HepG2 (cell line): ENCODE measurements around the gene ZNF134. TPM values are rescaled to one million over a fixed set of nuclear protein-coding genes. Genes with fewer than 3 reads are reported as not detected.

ENCODE experiments used
- ATAC-seq: fragments of 200-7000 bp; cut with Tn5 transposase; 3 replicates; pipeline ENCODE4 v1.9.1; 2020; ENCODE audit warnings: mild to moderate bottlenecking, moderate library complexity
- BruUV-seq: library from RNA; stranded (reverse); fragments of 400-500 nt; replicated peaks from 2 replicates; lab custom pipeline; 2021; lab: Mats Ljungman, UMichigan
- CTCF ChIA-PET: fragments of 300-600 bp; formaldehyde crosslinking; extraction: SDS; loops from one replicate; lab custom pipeline; 2021; ENCODE audit warnings: low total read pairs, inconsistent platforms, low intra/inter-chr PET ratio; lab: Yijun Ruan, JAX
- POLR2A ChIA-PET: fragments of 350-600 bp; sonication (Branson Sonifier 250); formaldehyde crosslinking; loops from one replicate; lab custom pipeline; 2020; ENCODE audit warnings: antibody characterized with exemption, inconsistent platforms; lab: Yijun Ruan, JAX
- DNase-seq: peaks from one replicate; pipeline ENCODE4 v3.0.0-alpha.2; 2015; ENCODE audit warnings: low spot score
- FAIRE-seq: peaks from 3 replicates; lab custom pipeline; 2011; peaks lifted over from hg19 to GRCh38; lab: Jason Lieb, UNC
- H2AFZ ChIP-seq: one replicate; pipeline ENCODE4 v1.6.1; 2011; ENCODE audit warnings: low read length, inconsistent platforms
- H3K27ac ChIP-seq: fragments of 300-600 bp; 3 replicates; pipeline ENCODE4 v1.8.0; 2011; ENCODE audit warnings: mixed run types, mild to moderate bottlenecking, mixed read lengths, low read length, inconsistent platforms; ENCODE audit not compliant: insufficient read depth; ENCODE audit errors: extremely low read length
- H3K27me3 ChIP-seq, 2 experiments: fragments of 200-600 bp in 1 of 2; 2 replicates in 1 of 2; 3 replicates in 1 of 2; pipeline versions ENCODE4 v1.6.0 to v1.8.0; 2011; ENCODE audit warnings: low read length in 2 of 2, mild to moderate bottlenecking in 2 of 2, moderate library complexity in 2 of 2, inconsistent platforms in 1 of 2; ENCODE audit not compliant: insufficient read depth in 2 of 2, control insufficient read depth in 1 of 2
- H3K36me3 ChIP-seq, 2 experiments: fragments of 200-600 bp in 1 of 2; replicated peaks in 1 of 2; 2 replicates in 1 of 2; 3 replicates in 1 of 2; pipeline versions ENCODE4 v1.5.1 to v1.8.0; 2011; ENCODE audit warnings: low read length in 2 of 2, inconsistent platforms in 1 of 2; ENCODE audit not compliant: insufficient read depth in 2 of 2, control insufficient read depth in 1 of 2
- H3K4me1 ChIP-seq: 2 replicates; pipeline ENCODE4 v1.5.1; 2012; ENCODE audit warnings: low read length, inconsistent platforms; ENCODE audit not compliant: insufficient read depth
- H3K4me2 ChIP-seq: 2 replicates; pipeline ENCODE4 v1.6.0; 2011; ENCODE audit warnings: low read depth, low read length, inconsistent platforms
- H3K4me3 ChIP-seq, 3 experiments: fragments of 200-600 bp in 1 of 3; sonication (generic), shearing (Covaris generic) in 1 of 3; replicated peaks in 1 of 3; 2 replicates each; pipeline ENCODE4 v1.5.1; 2011 to 2016; ENCODE audit warnings: low read length in 3 of 3, inconsistent platforms in 2 of 3, low read depth in 2 of 3, mild to moderate bottlenecking in 2 of 3, control low read depth in 1 of 3, mixed read lengths in 1 of 3; ENCODE audit not compliant: insufficient read depth in 1 of 3
- H3K79me2 ChIP-seq: one replicate; pipeline ENCODE4 v1.6.1; 2011; ENCODE audit warnings: low read length, inconsistent platforms; ENCODE audit not compliant: insufficient read depth
- H3K9ac ChIP-seq: 2 replicates; pipeline ENCODE4 v1.6.0; 2011; ENCODE audit warnings: mild to moderate bottlenecking, low read depth, low read length, inconsistent platforms; ENCODE audit not compliant: insufficient read depth
- H3K9me3 ChIP-seq: 2 replicates; pipeline ENCODE4 v1.5.1; 2012; ENCODE audit warnings: mild to moderate bottlenecking, low read length
- H4K20me1 ChIP-seq: 2 replicates; pipeline ENCODE4 v1.6.0; 2011; ENCODE audit warnings: inconsistent platforms, mild to moderate bottlenecking, low read length, moderate library complexity; ENCODE audit not compliant: insufficient read depth
- CREM ChIP-seq, 2 experiments: sonication (generic) in 1 of 2; formaldehyde crosslinking in 1 of 2; IDR thresholded peaks; 2 replicates each; pipeline versions ENCODE4 v1.4.0 to v1.6.1; 2016 to 2020; ENCODE audit warnings: antibody characterized with exemption in 1 of 2, mild to moderate bottlenecking in 1 of 2, missing genetic modification reagents in 1 of 2
- DMAP1 ChIP-seq: IDR thresholded peaks from 2 replicates; pipeline ENCODE4 v1.6.1; 2016
- FOXK1 ChIP-seq: sonication (generic); formaldehyde crosslinking; IDR thresholded peaks from 2 replicates; pipeline ENCODE4 v1.4.0; 2020; ENCODE audit warnings: low read depth, missing genetic modification reagents, borderline replicate concordance
- HIC2 ChIP-seq: sonication (generic); formaldehyde crosslinking; IDR thresholded peaks from 2 replicates; pipeline ENCODE4 v1.9.0; 2022; ENCODE audit warnings: low read depth, missing genetic modification reagents
- MEF2D ChIP-seq: sonication (generic); formaldehyde crosslinking; IDR thresholded peaks from 2 replicates; pipeline ENCODE4 v1.5.1; 2020; ENCODE audit warnings: mild to moderate bottlenecking, missing genetic modification reagents
- NFE2L1 ChIP-seq: sonication (generic); formaldehyde crosslinking; IDR thresholded peaks from 2 replicates; pipeline ENCODE4 v1.4.0; 2020; ENCODE audit warnings: missing genetic modification reagents, mild to moderate bottlenecking, borderline replicate concordance
- PHB2 ChIP-seq: fragments of 450-650 bp; IDR thresholded peaks from 2 replicates; pipeline ENCODE4 v1.6.1; 2018; ENCODE audit not compliant: partially characterized antibody
- PRDM10 ChIP-seq: sonication (generic); formaldehyde crosslinking; IDR thresholded peaks from 2 replicates; pipeline ENCODE4 v1.4.0; 2020; ENCODE audit warnings: low read depth, missing genetic modification reagents
- ZBTB3 ChIP-seq: sonication (generic); formaldehyde crosslinking; IDR thresholded peaks from 2 replicates; pipeline ENCODE4 v1.4.0; 2020; ENCODE audit warnings: low read depth, mild to moderate bottlenecking, moderate library complexity, missing genetic modification reagents, borderline replicate concordance
- ZNF564 ChIP-seq: sonication (generic); formaldehyde crosslinking; IDR thresholded peaks from 2 replicates; pipeline ENCODE4 v1.8.1; 2023; ENCODE audit warnings: mild to moderate bottlenecking, missing genetic modification reagents
- ZNF749 ChIP-seq: sonication (generic); formaldehyde crosslinking; IDR thresholded peaks from 2 replicates; pipeline ENCODE4 v1.8.0; 2022; ENCODE audit warnings: mild to moderate bottlenecking, missing genetic modification reagents, moderate library complexity, borderline replicate concordance
- ZNF781 ChIP-seq: sonication (generic); formaldehyde crosslinking; IDR thresholded peaks from 2 replicates; pipeline ENCODE4 v1.5.1; 2020; ENCODE audit warnings: borderline replicate concordance, mild to moderate bottlenecking, missing genetic modification reagents; ENCODE audit errors: not compliant biosample characterization
- WGBS: methylation state at CpG from one replicate; pipeline ENCODE4 v1.1.6; 2017; ENCODE audit warnings: low lambda C conversion rate; 5-methylcytosine and 5-hydroxymethylcytosine counted together
- in situ Hi-C: cut with HindIII; loops from 2 replicates; pipeline ENCODE4 v1.10.0; 2017; ENCODE audit warnings: low pct_unique_long_range_greater_than_20kb; ENCODE audit not compliant: extremely low pct_ligation_motif_present
- intact Hi-C: fragments of 100-400 bp; cut with micrococcal nuclease; formaldehyde crosslinking; loops from one replicate; pipeline ENCODE4 v1.10.0; 2022; ENCODE audit not compliant: unreplicated experiment
- polyA plus RNA-seq, 8 experiments: library from polyadenylated mRNA; depleted of rRNA in 3 of 8; stranded (reverse) in 7 of 8; unstranded in 1 of 8; fragments of >200 nt; fragmentation: Illumina TruSeq in 4 of 8; extraction: Trizol in 4 of 8; gene quantifications; 2 replicates each; pipeline versions ENCODE4 v1.2.1 to v1.2.3, GENCODE V29; 2011 to 2016; ENCODE audit warnings: low read depth in 4 of 8, missing spikeins in 1 of 8, mixed read lengths in 1 of 8; ENCODE audit not compliant: insufficient read depth in 1 of 8
- total RNA-seq, 5 experiments: library from RNA; depleted of rRNA; stranded (reverse); fragments of >200 nt; fragmentation: Illumina TruSeq; extraction: Trizol; gene quantifications; 2 replicates each; pipeline ENCODE4 v1.2.3, GENCODE V29; 2016; ENCODE audit warnings: low read depth in 1 of 5
- TF ChIP-seq, protein P1 (sequence below): sonication (generic); formaldehyde crosslinking; IDR thresholded peaks from 2 replicates; pipeline ENCODE4 v1.5.1; 2020; ENCODE audit warnings: missing genetic modification reagents, mild to moderate bottlenecking, borderline replicate concordance
- TF ChIP-seq, protein P2 (sequence below): sonication (generic); formaldehyde crosslinking; IDR thresholded peaks from 2 replicates; pipeline ENCODE4 v1.4.0; 2020; ENCODE audit warnings: mild to moderate bottlenecking, missing genetic modification reagents

The ZNF134 gene
- total and polyA plus RNA-seq, 2 of the 13 experiments (the other 11 are each of a cell fraction or from before 2014, with no cell fraction given) = 6.8 to 17.1 TPM

DNA sequence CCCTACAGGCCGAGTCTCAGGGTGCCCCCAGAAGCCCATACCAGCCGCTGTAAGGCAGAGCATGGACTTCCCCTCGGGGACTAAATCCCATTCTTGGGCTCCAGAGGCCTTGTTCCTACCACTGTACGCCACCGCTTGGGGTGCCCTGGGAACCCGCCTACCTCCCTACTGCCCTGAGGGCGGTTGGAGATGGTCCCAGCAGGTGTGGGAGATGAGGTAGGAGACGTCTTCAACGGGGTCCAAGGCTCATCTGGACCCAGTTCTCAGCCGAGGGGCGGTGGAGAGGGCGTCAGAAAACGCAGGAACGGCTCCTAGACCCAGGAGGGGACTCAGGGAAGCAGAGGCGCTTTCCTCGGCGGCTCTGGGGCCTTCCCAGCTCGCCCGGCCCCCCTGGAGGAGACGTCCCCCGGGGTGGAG is 30.9 kb upstream of the ZNF134 start:
- ChIA-PET POLR2A (no interaction called here), CTCF (no interaction called here)
- intact Hi-C loops (no loop called here), in situ Hi-C loops (no loop called here)
- Histone ChIP-seq H3K4me3 (no peak overlapping the region), H3K27ac (no peak overlapping the region), H3K27me3 (no peaks in the 10 kb centered on the region; a peak in 1 of 5 replicates), H3K79me2 (peaks cover 2% of the 10 kb centered on the region), H3K4me2 (no peak overlapping the region), H3K9me3 (no peaks in the 10 kb centered on the region), H3K4me1 (peaks cover 14% of the 10 kb centered on the region), H3K9ac (no peak overlapping the region), H2AFZ (no peak overlapping the region), H3K36me3 (no peaks in the 10 kb centered on the region), H4K20me1 (no peaks in the 10 kb centered on the region)
- no peak for DNase-seq
- TF ChIP-seq MEF2D (CRISPR knock-in tag) (no peak), PHB2 (no peak), FOXK1 (no peak), DMAP1 (CRISPR knock-in tag) (no peak), NFE2L1 (CRISPR knock-in tag) (no peak), CREM (IDR thresholded peaks at IDR 0.05) (no peak), CREM (CRISPR knock-in tag; IDR thresholded peaks at IDR 0.05) (no peak), ZNF564 (CRISPR knock-in tag) (no peak), ZBTB3 (no peak), ZNF781 (CRISPR knock-in tag) (no peak), PRDM10 (CRISPR knock-in tag) (no peak), ZNF749 (CRISPR knock-in tag) (no peak), HIC2 (CRISPR knock-in tag) (no peak)
- TF ChIP-seq, protein P1, sequence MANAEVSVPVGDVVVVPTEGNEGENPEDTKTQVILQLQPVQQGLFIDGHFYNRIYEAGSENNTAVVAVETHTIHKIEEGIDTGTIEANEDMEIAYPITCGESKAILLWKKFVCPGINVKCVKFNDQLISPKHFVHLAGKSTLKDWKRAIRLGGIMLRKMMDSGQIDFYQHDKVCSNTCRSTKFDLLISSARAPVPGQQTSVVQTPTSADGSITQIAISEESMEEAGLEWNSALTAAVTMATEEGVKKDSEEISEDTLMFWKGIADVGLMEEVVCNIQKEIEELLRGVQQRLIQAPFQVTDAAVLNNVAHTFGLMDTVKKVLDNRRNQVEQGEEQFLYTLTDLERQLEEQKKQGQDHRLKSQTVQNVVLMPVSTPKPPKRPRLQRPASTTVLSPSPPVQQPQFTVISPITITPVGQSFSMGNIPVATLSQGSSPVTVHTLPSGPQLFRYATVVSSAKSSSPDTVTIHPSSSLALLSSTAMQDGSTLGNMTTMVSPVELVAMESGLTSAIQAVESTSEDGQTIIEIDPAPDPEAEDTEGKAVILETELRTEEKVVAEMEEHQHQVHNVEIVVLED = no peak
- TF ChIP-seq, protein P2, sequence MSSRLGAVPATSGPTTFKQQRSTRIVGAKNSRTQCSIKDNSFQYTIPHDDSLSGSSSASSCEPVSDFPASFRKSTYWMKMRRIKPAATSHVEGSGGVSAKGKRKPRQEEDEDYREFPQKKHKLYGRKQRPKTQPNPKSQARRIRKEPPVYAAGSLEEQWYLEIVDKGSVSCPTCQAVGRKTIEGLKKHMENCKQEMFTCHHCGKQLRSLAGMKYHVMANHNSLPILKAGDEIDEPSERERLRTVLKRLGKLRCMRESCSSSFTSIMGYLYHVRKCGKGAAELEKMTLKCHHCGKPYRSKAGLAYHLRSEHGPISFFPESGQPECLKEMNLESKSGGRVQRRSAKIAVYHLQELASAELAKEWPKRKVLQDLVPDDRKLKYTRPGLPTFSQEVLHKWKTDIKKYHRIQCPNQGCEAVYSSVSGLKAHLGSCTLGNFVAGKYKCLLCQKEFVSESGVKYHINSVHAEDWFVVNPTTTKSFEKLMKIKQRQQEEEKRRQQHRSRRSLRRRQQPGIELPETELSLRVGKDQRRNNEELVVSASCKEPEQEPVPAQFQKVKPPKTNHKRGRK (CRISPR knock-in tag) = no peak
- BruUV-seq = no TSS peak
- ATAC-seq = no peak
- 61% methylated on average over 12 of the region's 21 CpGs for WGBS
- no peak for FAIRE-seq
